ENCODE measurements around the gene TMC3. TPM values are rescaled to one million over a fixed set of nuclear protein-coding genes. Genes with fewer than 3 reads are reported as not detected.

TMC3 gene
- total and polyA plus RNA-seq, 2 of the 13 experiments (the other 11 are each of a cell fraction or from before 2014, with no cell fraction given): not detected

GRCh38 chr15:81386947-81387346 lies 12.9 kb upstream of the TMC3 start:
- Histone ChIP-seq H3K4me1 (ENCODE audit: insufficient read depth, low read length) (peaks cover 21% of the 10 kb centered on the region), H3K36me3 (replicated peaks in 1 of 2; ENCODE audit: control insufficient read depth in 1 of 2, insufficient read depth in 2 of 2, low read length in 2 of 2) (no peaks in the 10 kb centered on the region), H3K9ac (ENCODE audit: insufficient read depth, low read depth, low read length) (no peak overlapping the region), H3K4me3 (replicated peaks in 1 of 3; ENCODE audit: insufficient read depth in 1 of 3, low read depth in 2 of 3, low read length in 3 of 3) (no peak overlapping the region), H3K4me2 (ENCODE audit: low read depth, low read length) (no peak overlapping the region), H3K9me3 (ENCODE audit: low read length) (peaks cover 4% of the 10 kb centered on the region; the same call in 1 of the 2 replicates), H3K27me3 (ENCODE audit: control insufficient read depth in 1 of 2, insufficient read depth in 2 of 2, low read length in 2 of 2) (no peaks in the 10 kb centered on the region), H3K27ac (ENCODE audit: extremely low read length, insufficient read depth, low read length) (no peak overlapping the region), H3K79me2 (ENCODE audit: insufficient read depth, low read length) (no peaks in the 10 kb centered on the region), H2AFZ (ENCODE audit: low read length) (no peak overlapping the region), H4K20me1 (ENCODE audit: insufficient read depth, low read length) (no peaks in the 10 kb centered on the region)
- 45% methylated on average over 2 of the region's 2 CpGs for WGBS (ENCODE audit: low lambda C conversion rate)
- ATAC-seq: no peak
- FAIRE-seq: no peak
- no peak for DNase-seq (ENCODE audit: low spot score)
- TF ChIP-seq ADNP (CRISPR knock-in tag; IDR thresholded peaks at IDR 0.05) (no peak), ZNF337 (CRISPR knock-in tag; IDR thresholded peaks at IDR 0.05; ENCODE audit: borderline replicate concordance, low read depth) (no peak), TERF1 (CRISPR knock-in tag; IDR thresholded peaks at IDR 0.05) (no peak), ZFP62 (CRISPR knock-in tag; IDR thresholded peaks at IDR 0.05) (no peak), ZNF383 (CRISPR knock-in tag; IDR thresholded peaks at IDR 0.05; ENCODE audit: borderline replicate concordance) (no peak), HCFC1 (IDR thresholded peaks at IDR 0.05; ENCODE audit: low read depth, low read length) (no peak), SMAD9 (CRISPR knock-in tag; IDR thresholded peaks at IDR 0.05) (no peak), KLF12 (CRISPR knock-in tag; IDR thresholded peaks at IDR 0.05; ENCODE audit: borderline replicate concordance) (no peak), RNF219 (CRISPR knock-in tag; IDR thresholded peaks at IDR 0.05) (no peak), KLF11 (CRISPR knock-in tag; IDR thresholded peaks at IDR 0.05) (no peak), NKX3-1 (CRISPR knock-in tag; IDR thresholded peaks at IDR 0.05) (no peak), ZFP82 (CRISPR knock-in tag; IDR thresholded peaks at IDR 0.05; ENCODE audit: borderline replicate concordance) (no peak), NONO (IDR thresholded peaks at IDR 0.05) (no peak), NONO (CRISPR knock-in tag; conservative IDR thresholded peaks at IDR 0.05) (no peak), STAT5B (CRISPR knock-in tag; IDR thresholded peaks at IDR 0.05) (no peak), NCOA2 (CRISPR knock-in tag; IDR thresholded peaks at IDR 0.05) (no peak)
- CTCF ChIA-PET (ENCODE audit: low intra/inter-chr PET ratio, low total read pairs): no interaction called here
- intact Hi-C loops (cut with micrococcal nuclease; ENCODE audit: unreplicated experiment): no loop called here
- POLR2A ChIA-PET: no interaction called here
- BruUV-seq (replicated peaks): no TSS peak
- in situ Hi-C loops (cut with HindIII; ENCODE audit: extremely low pct_ligation_motif_present, low pct_unique_long_range_greater_than_20kb): no loop called here

Data from HepG2 (cell line).